ENCODE results near the gene RTN4R.
A peak's percentile ranks its signal among the peaks of the same experiment; 100 is the strongest.

Gene RTN4R

GRCh38 chr22:20244691-20245576 lies 23.2 kb downstream of the RTN4R start:
- peaks cover 13 to 16% of the 10 kb centered on the region in 2 donors for H3K36me3 ChIP-seq (replicated peaks in 1 of 2; ENCODE audit: control insufficient read depth in 2 of 2, insufficient read depth in 2 of 2, low read length in 2 of 2)
- H2AK5ac ChIP-seq (ENCODE audit: low read depth, low read length): peak overlapping the region; percentile 95
- peak overlapping the region; percentile 53 for H3K9ac ChIP-seq (ENCODE audit: low read depth, low read length, poor library complexity)
- peak overlapping the region; percentile 26 for H3K27ac ChIP-seq (replicated peaks; ENCODE audit: low read length)
- H2AFZ ChIP-seq (ENCODE audit: low read length): no peak overlapping the region
- no peaks in the 10 kb centered on the region for H3K9me3 ChIP-seq (replicated peaks in 1 of 2; ENCODE audit: control insufficient read depth in 2 of 2, insufficient read depth in 1 of 2, low read depth in 1 of 2, low read length in 2 of 2)
- peak overlapping the region; percentile 84 for H2BK12ac ChIP-seq (ENCODE audit: low read length)
- H3K4me2 ChIP-seq (ENCODE audit: insufficient read depth, low read length, poor library complexity, severe bottlenecking): peak overlapping the region; percentile 33
- H2BK120ac ChIP-seq (ENCODE audit: low read depth, low read length): peak overlapping the region; percentile 87
- no peaks in the 10 kb centered on the region for H3K27me3 ChIP-seq (ENCODE audit: control insufficient read depth in 3 of 3, insufficient read depth in 3 of 3, low read depth in 1 of 3, low read length in 3 of 3)
- H2BK15ac ChIP-seq (ENCODE audit: low read length): peak overlapping the region; percentile 82
- H2BK5ac ChIP-seq (ENCODE audit: low read length): peak overlapping the region; percentile 84
- H3K4me1 ChIP-seq (ENCODE audit: control insufficient read depth in 2 of 2, insufficient read depth in 1 of 2, low read depth in 1 of 2, low read length in 2 of 2): peaks cover 48 to 56% of the 10 kb centered on the region in 2 donors
- no CpG with 5 or more reads among the region's 24 CpGs for WGBS, 2 donors (ENCODE audit: extremely low coverage in 2 of 2, insufficient read length in 2 of 2, insufficient replicate concordance in 1 of 2)
- H3K4ac ChIP-seq (ENCODE audit: low read length): peak overlapping the region; percentile 97
- peak overlapping the region; percentile 99 for H3K14ac ChIP-seq (ENCODE audit: low read length)
- peak overlapping the region; percentile 87 for H3K23ac ChIP-seq (ENCODE audit: low read depth, low read length, poor library complexity)
- peaks cover 27% of the 10 kb centered on the region for H3K79me1 ChIP-seq (ENCODE audit: low read depth, low read length)
- peak overlapping the region in 1 of 2 donors; percentile 33 for H3K4me3 ChIP-seq (ENCODE audit: low read length in 2 of 2)
- DNase-seq (ENCODE audit: low spot score): no peak
- H3K18ac ChIP-seq (ENCODE audit: low read length): peak overlapping the region; percentile 91
- peak overlapping the region; percentile 99 for H4K91ac ChIP-seq (ENCODE audit: low read depth, low read length, poor library complexity)
- peak overlapping the region; percentile 43 for H4K8ac ChIP-seq (ENCODE audit: low read depth, low read length)

- Histone ChIP-seq H2AK5ac (ENCODE audit: low read depth, low read length) (peak overlapping the region; percentile 92), H3K23ac (ENCODE audit: low read depth, low read length, poor library complexity) (peak overlapping the region; percentile 69), H3K4me1 (ENCODE audit: control insufficient read depth in 2 of 2, insufficient read depth in 1 of 2, low read depth in 1 of 2, low read length in 2 of 2) (peaks cover 52 to 59% of the 10 kb centered on the region in 2 donors), H3K4me2 (ENCODE audit: insufficient read depth, low read length, poor library complexity, severe bottlenecking) (no peak overlapping the region), H2BK15ac (ENCODE audit: low read length) (peak overlapping the region; percentile 82), H4K91ac (ENCODE audit: low read depth, low read length, poor library complexity) (peak overlapping the region; percentile 99), H3K9ac (ENCODE audit: low read depth, low read length, poor library complexity) (peak overlapping the region; percentile 53), H3K27me3 (ENCODE audit: control insufficient read depth in 3 of 3, insufficient read depth in 3 of 3, low read depth in 1 of 3, low read length in 3 of 3) (no peaks in the 10 kb centered on the region), H3K4ac (ENCODE audit: low read length) (no peak overlapping the region), H2AFZ (ENCODE audit: low read length) (no peak overlapping the region), H3K18ac (ENCODE audit: low read length) (peak overlapping the region; percentile 86), H2BK5ac (ENCODE audit: low read length) (peak overlapping the region; percentile 84), H3K27ac (replicated peaks; ENCODE audit: low read length) (no peak overlapping the region), H3K9me3 (replicated peaks in 1 of 2; ENCODE audit: control insufficient read depth in 2 of 2, insufficient read depth in 1 of 2, low read depth in 1 of 2, low read length in 2 of 2) (no peaks in the 10 kb centered on the region), H2BK12ac (ENCODE audit: low read length) (peak overlapping the region; percentile 76), H3K4me3 (ENCODE audit: low read length in 2 of 2) (peak overlapping the region in 1 of 2 donors; percentile 20), H2BK120ac (ENCODE audit: low read depth, low read length) (peak overlapping the region; percentile 87), H3K36me3 (replicated peaks in 1 of 2; ENCODE audit: control insufficient read depth in 2 of 2, insufficient read depth in 2 of 2, low read length in 2 of 2) (peaks cover 15 to 16% of the 10 kb centered on the region in 2 donors), H3K79me1 (ENCODE audit: low read depth, low read length) (peaks cover 29% of the 10 kb centered on the region), H3K14ac (ENCODE audit: low read length) (peak overlapping the region; percentile 99), H4K8ac (ENCODE audit: low read depth, low read length) (no peak overlapping the region)
- DNase-seq (ENCODE audit: low spot score): no peak
- WGBS, 2 donors (ENCODE audit: extremely low coverage in 2 of 2, insufficient read length in 2 of 2, insufficient replicate concordance in 1 of 2): no CpG with 5 or more reads among the region's 10 CpGs
Measured at GRCh38 chr22:20244250-20244648, 23.9 kb downstream of the RTN4R start.

GRCh38 chr22:20243537-20244249 lies 24.4 kb downstream of the RTN4R start:
- peak overlapping the region; percentile 75 for H2BK5ac ChIP-seq (ENCODE audit: low read length)
- peak overlapping the region; percentile 89 for H3K18ac ChIP-seq (ENCODE audit: low read length)
- DNase-seq (ENCODE audit: low spot score): no peak
- peak overlapping the region in 1 of 2 donors; percentile 20 for H3K4me3 ChIP-seq (ENCODE audit: low read length in 2 of 2)
- peaks cover 54 to 61% of the 10 kb centered on the region in 2 donors for H3K4me1 ChIP-seq (ENCODE audit: control insufficient read depth in 2 of 2, insufficient read depth in 1 of 2, low read depth in 1 of 2, low read length in 2 of 2)
- peaks cover 15 to 16% of the 10 kb centered on the region in 2 donors for H3K36me3 ChIP-seq (replicated peaks in 1 of 2; ENCODE audit: control insufficient read depth in 2 of 2, insufficient read depth in 2 of 2, low read length in 2 of 2)
- no peak overlapping the region for H2AFZ ChIP-seq (ENCODE audit: low read length)
- no CpG with 5 or more reads among the region's 16 CpGs for WGBS, 2 donors (ENCODE audit: extremely low coverage in 2 of 2, insufficient read length in 2 of 2, insufficient replicate concordance in 1 of 2)
- peak overlapping the region; percentile 59 for H4K91ac ChIP-seq (ENCODE audit: low read depth, low read length, poor library complexity)
- peak overlapping the region; percentile 11 for H3K4me2 ChIP-seq (ENCODE audit: insufficient read depth, low read length, poor library complexity, severe bottlenecking)
- peak overlapping the region; percentile 73 for H3K23ac ChIP-seq (ENCODE audit: low read depth, low read length, poor library complexity)
- no peak overlapping the region for H4K8ac ChIP-seq (ENCODE audit: low read depth, low read length)
- H3K9me3 ChIP-seq (replicated peaks in 1 of 2; ENCODE audit: control insufficient read depth in 2 of 2, insufficient read depth in 1 of 2, low read depth in 1 of 2, low read length in 2 of 2): no peaks in the 10 kb centered on the region
- H2AK5ac ChIP-seq (ENCODE audit: low read depth, low read length): peak overlapping the region; percentile 92
- H2BK15ac ChIP-seq (ENCODE audit: low read length): peak overlapping the region; percentile 96
- no peak overlapping the region for H3K27ac ChIP-seq (replicated peaks; ENCODE audit: low read length)
- H3K79me1 ChIP-seq (ENCODE audit: low read depth, low read length): peaks cover 29% of the 10 kb centered on the region
- peak overlapping the region; percentile 44 for H3K9ac ChIP-seq (ENCODE audit: low read depth, low read length, poor library complexity)
- no peak overlapping the region for H2BK120ac ChIP-seq (ENCODE audit: low read depth, low read length)
- peak overlapping the region; percentile 56 for H3K14ac ChIP-seq (ENCODE audit: low read length)
- H2BK12ac ChIP-seq (ENCODE audit: low read length): no peak overlapping the region
- no peaks in the 10 kb centered on the region for H3K27me3 ChIP-seq (ENCODE audit: control insufficient read depth in 3 of 3, insufficient read depth in 3 of 3, low read depth in 1 of 3, low read length in 3 of 3)
- H3K4ac ChIP-seq (ENCODE audit: low read length): no peak overlapping the region

- Histone ChIP-seq H3K27me3 (ENCODE audit: control insufficient read depth in 3 of 3, insufficient read depth in 3 of 3, low read depth in 1 of 3, low read length in 3 of 3) (no peaks in the 10 kb centered on the region), H3K23ac (ENCODE audit: low read depth, low read length, poor library complexity) (peak overlapping the region; percentile 99), H2BK5ac (ENCODE audit: low read length) (peak overlapping the region; percentile 75), H3K4ac (ENCODE audit: low read length) (peak overlapping the region; percentile 53), H2AFZ (ENCODE audit: low read length) (no peak overlapping the region), H3K4me1 (ENCODE audit: control insufficient read depth in 2 of 2, insufficient read depth in 1 of 2, low read depth in 1 of 2, low read length in 2 of 2) (peaks cover 58 to 65% of the 10 kb centered on the region in 2 donors), H4K8ac (ENCODE audit: low read depth, low read length) (no peak overlapping the region), H3K9me3 (replicated peaks in 1 of 2; ENCODE audit: control insufficient read depth in 2 of 2, insufficient read depth in 1 of 2, low read depth in 1 of 2, low read length in 2 of 2) (no peaks in the 10 kb centered on the region), H3K4me3 (ENCODE audit: low read length in 2 of 2) (no peak overlapping the region), H3K18ac (ENCODE audit: low read length) (peak overlapping the region; percentile 89), H2BK12ac (ENCODE audit: low read length) (peak overlapping the region; percentile 59), H2BK15ac (ENCODE audit: low read length) (peak overlapping the region; percentile 96), H3K27ac (replicated peaks; ENCODE audit: low read length) (no peak overlapping the region), H2BK120ac (ENCODE audit: low read depth, low read length) (no peak overlapping the region), H3K36me3 (replicated peaks in 1 of 2; ENCODE audit: control insufficient read depth in 2 of 2, insufficient read depth in 2 of 2, low read length in 2 of 2) (peaks cover 15 to 16% of the 10 kb centered on the region in 2 donors), H2AK5ac (ENCODE audit: low read depth, low read length) (peak overlapping the region; percentile 89), H3K9ac (ENCODE audit: low read depth, low read length, poor library complexity) (no peak overlapping the region), H3K4me2 (ENCODE audit: insufficient read depth, low read length, poor library complexity, severe bottlenecking) (no peak overlapping the region), H4K91ac (ENCODE audit: low read depth, low read length, poor library complexity) (no peak overlapping the region), H3K14ac (ENCODE audit: low read length) (no peak overlapping the region), H3K79me1 (ENCODE audit: low read depth, low read length) (peaks cover 26% of the 10 kb centered on the region)
- no CpG with 5 or more reads among the region's 6 CpGs for whole genome bisulfite sequencing, 2 donors (ENCODE audit: extremely low coverage in 2 of 2, insufficient read length in 2 of 2, insufficient replicate concordance in 1 of 2)
- DNase-seq (ENCODE audit: low spot score): no peak
Measured at GRCh38 chr22:20243176-20243536, 25.0 kb downstream of the RTN4R start.
